HepG2 (cell line): ENCODE results near the gene PSMD1. TPM values are rescaled to one million over a fixed set of nuclear protein-coding genes. Genes with fewer than 3 reads are reported as not detected.

ENCODE experiments used
- ASH2L ChIP-seq: fragments of 300-600, 200-600 bp; sonication (generic); IDR thresholded peaks from 2 replicates; pipeline ENCODE4 v1.7.0; 2017; ENCODE audit warnings: low read depth, mild to moderate bottlenecking, moderate library complexity, mixed read lengths, low read length; ENCODE audit not compliant: insufficient read length
- CREM ChIP-seq, 2 experiments: sonication (generic) in 1 of 2; formaldehyde crosslinking in 1 of 2; IDR thresholded peaks; 2 replicates each; pipeline versions ENCODE4 v1.4.0 to v1.6.1; 2016 to 2020; ENCODE audit warnings: antibody characterized with exemption in 1 of 2, mild to moderate bottlenecking in 1 of 2, missing genetic modification reagents in 1 of 2
- ELF1 ChIP-seq: sonication (generic); formaldehyde crosslinking; IDR thresholded peaks from 2 replicates; pipeline ENCODE4 v1.4.0; 2020; ENCODE audit warnings: missing genetic modification reagents
- FOSL1 ChIP-seq: sonication (generic); formaldehyde crosslinking; IDR thresholded peaks from 2 replicates; pipeline ENCODE4 v1.9.0; 2021; ENCODE audit warnings: missing genetic modification reagents, borderline replicate concordance
- FOXA3 ChIP-seq: IDR thresholded peaks from 2 replicates; pipeline ENCODE4 v1.6.1; 2016; ENCODE audit warnings: missing genetic modification reagents, missing compliant biosample characterization
- JDP2 ChIP-seq: sonication (generic); formaldehyde crosslinking; IDR thresholded peaks from 2 replicates; pipeline ENCODE4 v1.8.1; 2022; ENCODE audit warnings: missing genetic modification reagents, borderline replicate concordance
- MTF2 ChIP-seq: sonication (generic); formaldehyde crosslinking; IDR thresholded peaks from 2 replicates; pipeline ENCODE4 v1.5.0; 2020; ENCODE audit warnings: missing genetic modification reagents, borderline replicate concordance
- NKX3-1 ChIP-seq: sonication (generic); formaldehyde crosslinking; IDR thresholded peaks from 2 replicates; pipeline ENCODE4 v1.5.0; 2020; ENCODE audit warnings: missing genetic modification reagents
- RARA ChIP-seq: IDR thresholded peaks from 2 replicates; pipeline ENCODE4 v1.6.1; 2016; ENCODE audit warnings: missing genetic modification reagents, missing compliant biosample characterization
- RFXAP ChIP-seq: sonication (generic); formaldehyde crosslinking; IDR thresholded peaks from 2 replicates; pipeline ENCODE4 v1.4.0; 2020; ENCODE audit warnings: missing genetic modification reagents, borderline replicate concordance
- SALL1 ChIP-seq: sonication (generic); formaldehyde crosslinking; IDR thresholded peaks from 2 replicates; pipeline ENCODE4 v1.8.0; 2022; ENCODE audit warnings: mild to moderate bottlenecking, missing genetic modification reagents
- SKI ChIP-seq: fragments of 450-650 bp; IDR thresholded peaks from one replicate; pipeline ENCODE4 v1.6.1; 2018; ENCODE audit warnings: mild to moderate bottlenecking; ENCODE audit not compliant: partially characterized antibody
- ZNF263 ChIP-seq: sonication (generic); formaldehyde crosslinking; IDR thresholded peaks from 2 replicates; pipeline ENCODE4 v1.4.0; 2020; ENCODE audit warnings: missing genetic modification reagents
- ZNF264 ChIP-seq: sonication (generic); formaldehyde crosslinking; IDR thresholded peaks from 2 replicates; pipeline ENCODE4 v1.4.0; 2020; ENCODE audit warnings: missing genetic modification reagents
- ZNF510 ChIP-seq: sonication (generic); formaldehyde crosslinking; IDR thresholded peaks from 2 replicates; pipeline ENCODE4 v1.4.0; 2020; ENCODE audit warnings: low read depth, mild to moderate bottlenecking, missing genetic modification reagents
- ZNF598 ChIP-seq: sonication (generic); formaldehyde crosslinking; IDR thresholded peaks from 2 replicates; pipeline ENCODE4 v1.5.1; 2020; ENCODE audit warnings: mild to moderate bottlenecking, missing genetic modification reagents, borderline replicate concordance
- polyA plus RNA-seq, 8 experiments: library from polyadenylated mRNA; depleted of rRNA in 3 of 8; stranded (reverse) in 7 of 8; unstranded in 1 of 8; fragments of >200 nt; fragmentation: Illumina TruSeq in 4 of 8; extraction: Trizol in 4 of 8; gene quantifications; 2 replicates each; pipeline versions ENCODE4 v1.2.1 to v1.2.3, GENCODE V29; 2011 to 2016; ENCODE audit warnings: low read depth in 4 of 8, missing spikeins in 1 of 8, mixed read lengths in 1 of 8; ENCODE audit not compliant: insufficient read depth in 1 of 8
- total RNA-seq, 5 experiments: library from RNA; depleted of rRNA; stranded (reverse); fragments of >200 nt; fragmentation: Illumina TruSeq; extraction: Trizol; gene quantifications; 2 replicates each; pipeline ENCODE4 v1.2.3, GENCODE V29; 2016; ENCODE audit warnings: low read depth in 1 of 5
- TF ChIP-seq, protein P1 (sequence below): sonication (generic); formaldehyde crosslinking; IDR thresholded peaks from 2 replicates; pipeline ENCODE4 v1.5.0; 2020; ENCODE audit warnings: mild to moderate bottlenecking, missing genetic modification reagents
- TF ChIP-seq, protein P2 (sequence below): sonication (generic); formaldehyde crosslinking; IDR thresholded peaks from 2 replicates; pipeline ENCODE4 v1.5.0; 2020; ENCODE audit warnings: missing genetic modification reagents, mild to moderate bottlenecking, borderline replicate concordance
- TF ChIP-seq, protein P3 (sequence below): sonication (generic); formaldehyde crosslinking; IDR thresholded peaks from 2 replicates; pipeline ENCODE4 v1.5.1; 2020; ENCODE audit warnings: mild to moderate bottlenecking, moderate library complexity, missing genetic modification reagents
- TF ChIP-seq, protein P4 (sequence below): sonication (generic); formaldehyde crosslinking; conservative IDR thresholded peaks from 2 replicates; pipeline ENCODE4 v1.4.0; 2020; ENCODE audit warnings: mild to moderate bottlenecking, missing genetic modification reagents, moderate library complexity

The PSMD1 gene
- total and polyA plus RNA-seq, 2 of the 13 experiments (the other 11 are each of a cell fraction or from before 2014, with no cell fraction given), result 136 to 191 TPM

DNA sequence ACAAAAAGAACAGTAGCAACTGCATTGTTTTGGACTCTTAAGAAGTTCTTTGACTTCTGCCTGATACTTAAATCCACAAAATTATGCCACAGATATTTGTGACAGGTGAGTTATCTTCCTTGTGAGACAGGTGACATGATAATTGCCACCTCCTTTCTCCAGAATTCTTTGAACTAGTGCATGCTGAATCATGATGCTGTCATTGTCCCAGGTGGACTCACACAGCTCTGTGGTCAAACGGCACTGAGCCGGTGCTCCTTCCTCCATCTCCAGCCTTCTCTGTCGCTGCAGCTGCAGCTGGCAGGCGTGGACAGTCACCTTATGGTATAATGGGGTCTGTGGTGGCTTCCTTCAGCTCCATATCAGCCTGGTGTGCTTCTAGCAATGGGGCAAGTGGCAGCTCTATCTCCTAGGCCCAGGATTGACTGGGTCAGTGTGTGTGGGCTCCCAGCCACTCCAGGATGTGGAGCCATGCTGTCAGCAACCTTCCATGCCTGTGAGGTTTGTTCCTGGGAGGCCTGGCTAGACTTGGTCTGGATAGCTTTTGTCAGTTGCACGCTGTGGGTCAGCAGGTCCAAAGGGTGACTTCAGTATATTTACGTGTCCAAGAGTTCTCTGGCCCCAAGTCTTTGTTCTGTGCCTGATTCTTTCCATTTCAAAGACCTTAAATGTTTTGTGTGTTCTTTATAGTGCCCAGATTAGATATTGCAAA lies 157.4 kb downstream of the PSMD1 start (continued):
- TF ChIP-seq CREM (IDR thresholded peaks at IDR 0.05) (no peak), CREM (CRISPR knock-in tag; IDR thresholded peaks at IDR 0.05) (no peak), RARA (0 out of 2 replicates have a peak, but pooled peaks have one; percentile 13), ASH2L (peak; percentile 74), ZNF510 (CRISPR knock-in tag) (no peak), FOXA3 (CRISPR knock-in tag) (no peak), ELF1 (CRISPR knock-in tag) (no peak), MTF2 (CRISPR knock-in tag) (no peak), ZNF263 (CRISPR knock-in tag) (0 out of 2 replicates have a peak, but pooled peaks have one; percentile 21), FOSL1 (CRISPR knock-in tag) (no peak), SALL1 (CRISPR knock-in tag) (peak; percentile 21; the same call in 1 of the 2 replicates), ZNF264 (CRISPR knock-in tag) (no peak), RFXAP (CRISPR knock-in tag) (no peak), JDP2 (CRISPR knock-in tag) (no peak), SKI (peak; percentile 38), NKX3-1 (no peak), ZNF598 (CRISPR knock-in tag) (peak; percentile 73; the same call in 1 of the 2 replicates)
- TF ChIP-seq, protein P1, sequence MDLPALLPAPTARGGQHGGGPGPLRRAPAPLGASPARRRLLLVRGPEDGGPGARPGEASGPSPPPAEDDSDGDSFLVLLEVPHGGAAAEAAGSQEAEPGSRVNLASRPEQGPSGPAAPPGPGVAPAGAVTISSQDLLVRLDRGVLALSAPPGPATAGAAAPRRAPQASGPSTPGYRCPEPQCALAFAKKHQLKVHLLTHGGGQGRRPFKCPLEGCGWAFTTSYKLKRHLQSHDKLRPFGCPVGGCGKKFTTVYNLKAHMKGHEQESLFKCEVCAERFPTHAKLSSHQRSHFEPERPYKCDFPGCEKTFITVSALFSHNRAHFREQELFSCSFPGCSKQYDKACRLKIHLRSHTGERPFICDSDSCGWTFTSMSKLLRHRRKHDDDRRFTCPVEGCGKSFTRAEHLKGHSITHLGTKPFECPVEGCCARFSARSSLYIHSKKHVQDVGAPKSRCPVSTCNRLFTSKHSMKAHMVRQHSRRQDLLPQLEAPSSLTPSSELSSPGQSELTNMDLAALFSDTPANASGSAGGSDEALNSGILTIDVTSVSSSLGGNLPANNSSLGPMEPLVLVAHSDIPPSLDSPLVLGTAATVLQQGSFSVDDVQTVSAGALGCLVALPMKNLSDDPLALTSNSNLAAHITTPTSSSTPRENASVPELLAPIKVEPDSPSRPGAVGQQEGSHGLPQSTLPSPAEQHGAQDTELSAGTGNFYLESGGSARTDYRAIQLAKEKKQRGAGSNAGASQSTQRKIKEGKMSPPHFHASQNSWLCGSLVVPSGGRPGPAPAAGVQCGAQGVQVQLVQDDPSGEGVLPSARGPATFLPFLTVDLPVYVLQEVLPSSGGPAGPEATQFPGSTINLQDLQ (CRISPR knock-in tag), result no peak
- TF ChIP-seq, protein P2, sequence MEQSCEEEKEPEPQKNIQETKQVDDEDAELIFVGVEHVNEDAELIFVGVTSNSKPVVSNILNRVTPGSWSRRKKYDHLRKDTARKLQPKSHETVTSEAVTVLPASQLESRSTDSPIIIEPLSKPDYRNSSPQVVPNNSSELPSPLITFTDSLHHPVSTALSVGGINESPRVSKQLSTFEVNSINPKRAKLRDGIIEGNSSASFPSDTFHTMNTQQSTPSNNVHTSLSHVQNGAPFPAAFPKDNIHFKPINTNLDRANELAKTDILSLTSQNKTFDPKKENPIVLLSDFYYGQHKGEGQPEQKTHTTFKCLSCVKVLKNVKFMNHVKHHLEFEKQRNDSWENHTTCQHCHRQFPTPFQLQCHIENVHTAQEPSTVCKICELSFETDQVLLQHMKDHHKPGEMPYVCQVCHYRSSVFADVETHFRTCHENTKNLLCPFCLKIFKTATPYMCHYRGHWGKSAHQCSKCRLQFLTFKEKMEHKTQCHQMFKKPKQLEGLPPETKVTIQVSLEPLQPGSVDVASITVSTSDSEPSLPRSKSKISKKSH (CRISPR knock-in tag), result 0 out of 2 replicates have a peak, but pooled peaks have one; percentile 56
- TF ChIP-seq, protein P3, sequence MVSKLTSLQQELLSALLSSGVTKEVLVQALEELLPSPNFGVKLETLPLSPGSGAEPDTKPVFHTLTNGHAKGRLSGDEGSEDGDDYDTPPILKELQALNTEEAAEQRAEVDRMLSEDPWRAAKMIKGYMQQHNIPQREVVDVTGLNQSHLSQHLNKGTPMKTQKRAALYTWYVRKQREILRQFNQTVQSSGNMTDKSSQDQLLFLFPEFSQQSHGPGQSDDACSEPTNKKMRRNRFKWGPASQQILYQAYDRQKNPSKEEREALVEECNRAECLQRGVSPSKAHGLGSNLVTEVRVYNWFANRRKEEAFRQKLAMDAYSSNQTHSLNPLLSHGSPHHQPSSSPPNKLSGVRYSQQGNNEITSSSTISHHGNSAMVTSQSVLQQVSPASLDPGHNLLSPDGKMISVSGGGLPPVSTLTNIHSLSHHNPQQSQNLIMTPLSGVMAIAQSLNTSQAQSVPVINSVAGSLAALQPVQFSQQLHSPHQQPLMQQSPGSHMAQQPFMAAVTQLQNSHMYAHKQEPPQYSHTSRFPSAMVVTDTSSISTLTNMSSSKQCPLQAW, result peak; percentile 22; the same call in 1 of the 2 replicates
- TF ChIP-seq, protein P4, sequence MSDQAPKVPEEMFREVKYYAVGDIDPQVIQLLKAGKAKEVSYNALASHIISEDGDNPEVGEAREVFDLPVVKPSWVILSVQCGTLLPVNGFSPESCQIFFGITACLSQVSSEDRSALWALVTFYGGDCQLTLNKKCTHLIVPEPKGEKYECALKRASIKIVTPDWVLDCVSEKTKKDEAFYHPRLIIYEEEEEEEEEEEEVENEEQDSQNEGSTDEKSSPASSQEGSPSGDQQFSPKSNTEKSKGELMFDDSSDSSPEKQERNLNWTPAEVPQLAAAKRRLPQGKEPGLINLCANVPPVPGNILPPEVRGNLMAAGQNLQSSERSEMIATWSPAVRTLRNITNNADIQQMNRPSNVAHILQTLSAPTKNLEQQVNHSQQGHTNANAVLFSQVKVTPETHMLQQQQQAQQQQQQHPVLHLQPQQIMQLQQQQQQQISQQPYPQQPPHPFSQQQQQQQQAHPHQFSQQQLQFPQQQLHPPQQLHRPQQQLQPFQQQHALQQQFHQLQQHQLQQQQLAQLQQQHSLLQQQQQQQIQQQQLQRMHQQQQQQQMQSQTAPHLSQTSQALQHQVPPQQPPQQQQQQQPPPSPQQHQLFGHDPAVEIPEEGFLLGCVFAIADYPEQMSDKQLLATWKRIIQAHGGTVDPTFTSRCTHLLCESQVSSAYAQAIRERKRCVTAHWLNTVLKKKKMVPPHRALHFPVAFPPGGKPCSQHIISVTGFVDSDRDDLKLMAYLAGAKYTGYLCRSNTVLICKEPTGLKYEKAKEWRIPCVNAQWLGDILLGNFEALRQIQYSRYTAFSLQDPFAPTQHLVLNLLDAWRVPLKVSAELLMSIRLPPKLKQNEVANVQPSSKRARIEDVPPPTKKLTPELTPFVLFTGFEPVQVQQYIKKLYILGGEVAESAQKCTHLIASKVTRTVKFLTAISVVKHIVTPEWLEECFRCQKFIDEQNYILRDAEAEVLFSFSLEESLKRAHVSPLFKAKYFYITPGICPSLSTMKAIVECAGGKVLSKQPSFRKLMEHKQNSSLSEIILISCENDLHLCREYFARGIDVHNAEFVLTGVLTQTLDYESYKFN, result peak; percentile 60
